ENCODE data around the gene PSMG4.

Gene PSMG4

DNA sequence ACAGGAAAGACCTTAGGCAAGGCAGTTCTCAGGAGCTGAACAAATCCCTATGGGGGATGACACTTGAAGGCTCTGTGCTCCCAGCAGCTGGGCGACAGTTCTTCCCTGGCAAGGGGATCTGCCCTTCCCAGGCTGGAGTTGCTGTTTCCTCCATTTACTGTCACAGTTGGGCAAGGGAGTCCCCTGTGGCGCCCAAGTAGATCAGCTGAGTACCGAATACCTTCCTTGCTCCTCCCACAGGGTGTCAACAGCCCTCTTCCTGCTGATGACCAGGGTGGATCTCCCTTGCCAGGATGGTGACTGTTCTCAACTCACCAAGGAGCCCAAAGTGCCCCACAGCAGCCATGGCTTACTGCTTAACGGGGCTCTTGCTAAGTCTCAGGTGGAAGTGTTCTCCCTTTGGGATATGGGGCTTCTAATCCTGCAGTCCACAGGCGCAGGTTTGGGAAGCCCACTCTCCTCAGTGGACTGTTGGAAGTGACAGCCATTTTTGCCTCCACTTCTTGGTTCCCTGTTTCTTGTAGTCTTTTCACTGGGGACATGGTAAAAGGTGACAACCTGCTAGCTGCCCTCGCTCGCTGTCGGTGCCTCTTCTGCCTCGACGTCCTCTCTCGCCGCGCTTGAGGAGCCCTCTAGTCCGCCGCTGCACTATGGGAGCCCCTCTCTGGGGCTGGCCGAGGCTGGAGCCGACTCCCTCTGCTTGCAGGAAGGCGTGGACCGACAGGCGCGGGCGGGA, 5.7 kb upstream of the PSMG4 start:
- DNase-seq = no peak

DNA sequence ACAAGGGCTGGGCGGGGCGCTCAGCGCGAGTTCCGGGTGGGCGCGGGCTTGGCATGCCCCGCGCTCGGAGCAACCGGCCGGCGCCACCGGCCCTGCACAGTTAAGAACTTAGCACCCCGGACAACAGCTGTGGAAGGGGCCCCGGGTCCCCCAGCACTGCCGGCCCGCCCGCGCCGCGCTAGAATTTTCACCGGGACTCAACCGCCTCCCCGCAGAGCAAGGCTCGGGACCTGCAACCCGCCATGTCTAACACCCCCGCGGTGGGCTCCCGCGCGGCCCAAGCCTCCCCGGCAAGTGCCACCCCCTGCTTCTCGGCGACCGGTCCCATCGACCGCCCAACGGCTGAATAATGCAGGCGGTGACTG, 5.2 kb upstream of the PSMG4 start:
- DNase-seq = no peak

DNA sequence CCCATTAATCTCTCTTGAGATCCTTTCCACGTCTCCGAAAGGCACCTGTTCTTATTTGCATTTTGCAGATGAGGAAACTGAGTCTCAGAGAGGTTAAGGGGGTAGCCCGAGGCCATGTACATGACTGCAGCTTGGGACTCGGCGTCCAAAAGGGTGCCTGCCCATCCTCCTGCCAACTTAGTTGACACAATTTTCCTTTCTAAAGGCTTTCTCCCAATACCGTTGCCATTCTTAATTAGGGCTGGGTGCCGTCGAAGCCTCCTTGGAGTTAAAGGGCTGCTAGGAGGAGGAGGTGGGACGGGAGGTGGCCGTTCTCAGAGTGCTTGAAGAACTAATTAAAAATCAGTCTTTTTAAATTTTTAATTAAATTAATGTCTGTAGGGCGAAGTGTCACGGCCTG, 546 bp upstream of the PSMG4 start:
- no peak for DNase-seq

DNA sequence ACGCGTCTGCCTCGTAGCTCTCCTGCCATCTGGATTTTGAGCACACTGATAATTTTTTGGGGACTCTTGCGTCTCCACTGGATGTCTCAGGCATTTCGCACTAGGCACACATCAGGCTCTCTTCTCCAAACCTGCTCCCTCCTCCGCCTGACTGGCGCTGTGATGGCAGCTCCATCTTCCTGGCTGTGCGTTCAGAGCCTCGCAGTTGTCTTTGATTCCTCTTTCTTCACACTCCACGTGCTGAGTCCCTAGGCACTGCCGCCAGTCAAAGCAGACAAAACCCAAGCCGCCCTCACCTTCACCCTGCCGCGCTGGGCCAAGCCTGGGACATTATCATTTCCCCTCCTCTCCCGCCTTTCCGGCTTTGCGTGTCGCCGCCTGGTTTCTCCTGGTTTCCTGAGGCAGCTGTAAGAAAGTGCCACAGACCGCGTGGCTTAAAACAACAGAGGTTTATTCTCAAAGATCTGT, 778 bp downstream of the PSMG4 start:
- DNase-seq = no peak

DNA sequence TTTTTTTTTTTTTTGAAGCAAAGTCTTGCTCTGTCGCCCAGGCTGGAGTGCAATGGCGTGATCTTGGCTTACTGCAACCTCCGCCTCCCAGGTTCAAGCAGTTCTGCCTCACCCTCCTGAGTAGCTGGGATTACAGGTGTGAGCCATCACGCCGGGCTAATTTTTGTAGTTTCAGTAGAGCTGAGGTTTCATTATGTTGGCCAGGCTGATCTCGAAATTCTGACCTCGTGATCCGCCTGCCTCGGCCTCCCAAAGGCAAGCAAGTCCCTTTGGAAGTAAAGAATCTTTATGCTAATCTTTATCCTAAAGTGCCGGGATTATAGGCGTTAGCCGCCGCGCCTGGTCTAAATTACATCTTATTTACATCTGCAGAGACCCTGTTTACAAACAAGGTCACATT, 1.5 kb downstream of the PSMG4 start:
- DNase-seq = no peak

DNA sequence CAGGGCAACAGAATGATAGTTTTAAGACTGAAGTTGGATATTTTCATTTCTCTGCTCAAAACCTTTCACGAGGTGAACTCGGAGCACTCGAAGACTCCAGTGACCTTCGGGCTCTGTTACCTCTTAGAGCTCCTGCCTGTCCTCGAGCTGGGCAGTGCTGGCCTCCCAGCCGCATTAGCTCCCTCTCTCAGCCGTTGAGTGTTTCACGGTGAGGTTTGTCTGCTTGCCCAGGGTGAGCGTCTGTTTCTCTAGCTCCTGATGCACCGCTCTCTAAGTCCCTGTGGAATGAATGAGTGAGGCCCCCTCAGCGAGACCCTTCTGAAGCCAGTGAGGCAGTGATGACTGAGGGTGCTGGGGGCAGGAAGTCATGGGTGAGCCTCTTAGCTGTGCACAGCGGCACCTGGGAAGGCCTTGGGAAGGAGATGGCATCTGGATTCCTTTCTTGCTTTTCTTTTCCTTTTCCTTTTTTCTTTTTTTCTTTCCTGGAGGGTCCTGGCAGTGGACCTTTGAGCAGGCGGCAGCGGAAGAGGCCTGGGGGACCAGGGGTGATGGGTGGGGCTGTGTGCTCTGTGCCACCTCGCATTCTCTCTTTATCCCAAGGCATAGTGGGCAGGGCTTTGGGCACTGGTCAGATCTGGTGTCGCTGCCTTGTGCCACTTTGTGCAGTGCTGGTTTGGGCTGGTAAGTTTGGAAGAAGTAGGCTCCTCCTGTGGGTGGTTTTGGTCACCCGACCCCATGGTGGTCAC, 2.2 kb downstream of the PSMG4 start:
- DNase-seq = no peak

DNA sequence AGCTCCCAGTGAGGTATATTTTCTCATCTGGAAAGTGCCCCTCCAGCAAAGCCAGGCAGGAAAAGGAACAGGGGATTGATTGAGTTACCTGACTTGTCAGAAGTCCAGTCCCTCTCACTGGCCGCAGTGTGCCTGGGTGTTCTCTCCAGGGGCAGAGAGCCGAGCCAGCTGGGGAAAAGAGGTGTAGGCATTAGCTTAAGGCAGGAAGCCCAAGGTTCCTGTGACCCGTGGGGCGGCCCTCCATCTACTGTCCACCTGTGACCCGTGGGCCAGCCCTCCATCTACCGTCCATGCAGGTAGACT, 2.7 kb downstream of the PSMG4 start:
- DNase-seq = no peak

DNA sequence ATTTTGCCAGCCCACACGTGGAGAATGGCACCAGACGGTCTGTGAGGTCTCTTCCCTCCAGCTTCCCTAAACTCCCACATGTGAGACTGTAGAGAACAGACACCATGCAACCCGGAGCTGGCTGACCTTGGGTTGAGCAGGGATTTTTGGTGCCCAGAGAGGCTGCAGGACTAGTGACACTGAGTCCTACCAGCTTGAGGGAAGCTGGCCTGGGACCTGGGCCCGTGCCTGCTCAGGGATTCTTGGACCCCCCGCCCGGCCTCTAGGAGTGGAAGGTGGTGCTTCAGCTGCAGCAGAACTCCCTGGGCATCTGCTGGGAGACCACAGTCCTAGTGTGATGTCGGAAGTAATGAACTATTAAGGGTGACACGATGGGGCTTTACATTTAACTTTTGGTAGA, 3.2 kb downstream of the PSMG4 start:
- DNase-seq = no peak

DNA sequence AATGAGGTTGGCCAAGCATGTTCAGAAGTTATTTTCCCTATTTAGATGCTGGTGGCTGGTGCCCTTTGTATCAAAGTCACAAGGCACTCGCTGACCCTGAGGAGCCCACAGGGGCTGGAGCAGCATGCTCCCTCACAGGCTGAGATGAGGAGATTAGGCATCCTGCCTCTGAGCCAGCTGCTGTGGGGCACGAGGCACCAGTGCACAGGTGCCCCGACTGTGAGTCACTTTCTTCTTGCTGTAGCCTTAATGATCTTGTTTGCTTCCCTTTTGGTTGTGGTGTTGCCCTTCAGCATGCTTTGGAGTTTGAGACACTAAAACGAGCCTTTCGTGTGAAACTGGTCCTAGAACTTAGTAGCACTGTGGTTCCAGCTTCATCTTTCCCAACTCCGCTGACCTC, 4.3 kb downstream of the PSMG4 start:
- DNase-seq = no peak

DNA sequence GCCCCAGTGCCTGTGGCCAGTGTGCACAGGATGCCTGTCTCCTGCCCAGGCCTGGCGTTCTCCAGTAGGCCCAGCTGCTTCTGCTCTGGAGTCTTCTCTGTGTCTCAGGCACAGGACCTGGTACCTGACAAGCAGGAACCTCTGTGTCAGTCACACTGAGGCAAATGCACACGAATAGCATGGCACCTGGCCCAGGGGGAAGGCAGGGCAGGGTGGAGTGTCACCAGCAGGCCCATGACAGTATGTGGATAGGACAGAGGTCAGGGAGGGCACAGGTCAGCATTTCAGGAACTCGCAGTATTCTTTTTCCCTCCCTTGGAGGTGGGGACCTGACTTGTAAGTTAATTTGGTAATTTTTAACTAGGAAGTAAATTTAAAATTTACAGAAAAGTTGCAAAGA, 5.6 kb downstream of the PSMG4 start:
- DNase-seq = no peak

DNA sequence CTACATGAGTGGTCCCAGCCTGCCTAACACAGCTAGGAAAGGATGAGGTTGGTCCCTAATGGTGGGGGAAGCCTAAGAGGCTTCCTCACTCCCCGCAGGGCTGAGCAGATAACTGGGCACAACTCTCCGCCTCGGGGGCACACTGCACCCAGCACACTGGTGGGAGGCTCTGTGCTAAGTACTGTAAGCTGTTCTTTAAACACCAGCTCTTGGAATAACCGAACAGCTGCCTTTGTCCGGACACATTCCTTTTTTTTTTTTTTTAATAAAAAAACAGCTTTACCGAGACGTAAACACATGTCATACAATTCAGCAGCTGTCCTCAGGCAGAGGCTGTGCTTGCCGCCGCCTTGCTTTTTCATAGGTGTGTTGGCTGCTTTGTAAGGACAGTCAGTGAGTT, 6.9 kb downstream of the PSMG4 start:
- no peak for DNase-seq

DNA sequence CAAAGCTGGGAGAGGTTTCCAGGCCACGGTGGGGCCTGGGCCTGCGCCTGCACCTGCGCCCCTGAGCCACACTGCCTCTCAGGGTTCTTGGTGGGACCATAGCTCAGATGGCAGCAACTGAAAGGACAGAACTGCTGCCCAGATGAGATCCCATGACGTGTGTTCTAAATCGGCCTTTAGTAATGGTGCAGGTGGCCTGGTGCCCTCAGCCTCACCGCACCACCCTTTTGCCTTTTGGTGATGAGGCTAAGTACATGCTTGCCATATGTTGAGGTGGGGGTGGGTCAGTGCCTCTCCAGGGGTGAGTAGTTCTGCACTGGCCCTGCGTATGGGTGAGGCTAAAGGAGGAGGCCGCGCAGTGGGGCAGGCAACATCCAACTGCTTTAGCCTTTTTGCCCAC, 7.4 kb downstream of the PSMG4 start:
- no peak for DNase-seq

DNA sequence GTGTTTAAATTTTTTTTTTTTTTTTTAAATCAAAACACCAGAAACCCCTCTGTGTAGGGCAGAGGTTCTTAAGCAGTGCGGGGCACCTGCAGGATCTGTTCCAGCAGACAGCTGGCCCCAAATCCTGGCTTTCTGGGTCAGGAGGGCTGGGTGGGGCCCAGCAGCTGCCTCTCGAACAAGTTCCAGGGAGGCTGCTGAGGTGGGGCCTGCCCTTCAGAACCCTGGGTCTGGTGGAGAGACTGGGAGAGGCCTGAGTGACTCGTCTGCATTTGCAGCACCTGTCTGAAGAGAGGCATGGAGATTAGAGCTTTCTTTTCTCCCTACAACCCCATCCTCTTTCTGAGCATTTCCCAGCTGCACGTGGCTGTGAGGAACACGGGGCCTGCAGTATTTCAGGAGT, 8.4 kb downstream of the PSMG4 start:
- no peak for DNase-seq

DNA sequence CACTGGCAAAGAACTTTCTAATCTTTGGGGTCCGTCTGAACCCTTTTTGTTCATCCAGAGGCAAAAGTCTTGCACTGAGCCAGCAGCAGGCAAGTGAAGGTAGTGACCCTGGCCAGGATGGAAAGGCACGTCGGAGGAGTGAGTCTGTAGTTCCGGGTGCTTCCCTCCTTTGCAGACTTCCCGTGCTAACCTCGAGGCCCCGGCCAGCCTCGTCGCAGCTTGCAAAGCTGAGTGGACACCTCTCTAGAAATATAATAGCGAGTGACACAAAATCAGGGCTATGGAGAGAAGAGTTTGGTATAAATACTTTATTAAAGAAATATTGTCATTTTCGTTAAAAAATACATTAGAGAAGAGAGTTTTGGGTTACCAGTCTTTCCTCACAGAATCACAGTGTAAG, 9.9 kb downstream of the PSMG4 start:
- no peak for DNase-seq

DNA sequence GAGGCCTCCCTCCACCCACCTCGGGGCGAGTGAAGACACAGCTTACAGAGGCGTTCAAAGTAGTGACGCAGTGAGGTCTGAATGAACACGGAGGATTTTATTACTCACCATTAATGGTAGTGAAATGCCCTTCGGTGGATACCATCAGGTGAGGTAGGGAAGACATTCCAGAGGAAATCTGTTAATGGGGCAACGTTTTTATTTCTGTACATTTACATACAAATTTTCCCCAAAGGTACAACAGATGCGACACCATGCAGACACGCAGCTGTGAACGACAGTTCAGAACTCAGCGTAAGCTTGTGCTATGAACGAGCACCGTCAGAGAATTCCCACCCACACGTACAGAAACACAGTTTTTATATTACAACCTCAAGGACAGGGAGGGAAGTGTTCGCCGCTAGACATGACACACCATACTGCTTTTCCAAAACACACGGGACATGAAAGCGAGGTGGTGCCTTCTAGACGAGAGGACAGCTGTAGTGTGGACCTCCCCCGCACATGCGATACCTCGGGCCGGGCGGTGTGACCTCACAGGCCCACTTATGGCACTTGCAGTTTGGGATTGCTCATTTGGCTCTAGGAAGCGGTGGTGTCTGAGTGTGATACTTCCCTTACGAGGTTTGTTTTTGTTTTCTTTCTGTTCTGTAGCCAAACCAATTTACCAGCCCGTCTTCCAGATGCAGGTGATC, 10.7 kb downstream of the PSMG4 start:
- no peak for DNase-seq

DNA sequence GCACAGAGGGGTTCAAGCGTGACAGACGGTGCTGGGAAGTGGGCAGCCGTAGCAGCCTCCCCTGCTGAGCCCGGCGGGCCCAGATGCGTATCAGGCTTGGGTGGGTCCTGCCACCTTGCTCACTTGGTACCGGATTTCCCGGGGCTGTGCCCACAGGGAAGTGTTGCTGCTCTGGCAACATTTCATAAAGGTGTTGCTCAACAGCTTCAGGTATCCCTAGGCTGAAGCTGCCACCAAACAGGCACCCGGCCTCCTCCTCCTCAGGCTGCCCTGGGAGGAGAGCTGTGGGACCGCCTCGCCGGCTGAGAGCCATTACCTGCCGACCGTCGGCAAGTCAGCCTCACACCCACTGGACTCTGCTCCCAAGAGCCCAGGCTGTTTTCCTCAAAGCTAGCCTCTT, 11.5 kb downstream of the PSMG4 start:
- DNase-seq = no peak

DNA sequence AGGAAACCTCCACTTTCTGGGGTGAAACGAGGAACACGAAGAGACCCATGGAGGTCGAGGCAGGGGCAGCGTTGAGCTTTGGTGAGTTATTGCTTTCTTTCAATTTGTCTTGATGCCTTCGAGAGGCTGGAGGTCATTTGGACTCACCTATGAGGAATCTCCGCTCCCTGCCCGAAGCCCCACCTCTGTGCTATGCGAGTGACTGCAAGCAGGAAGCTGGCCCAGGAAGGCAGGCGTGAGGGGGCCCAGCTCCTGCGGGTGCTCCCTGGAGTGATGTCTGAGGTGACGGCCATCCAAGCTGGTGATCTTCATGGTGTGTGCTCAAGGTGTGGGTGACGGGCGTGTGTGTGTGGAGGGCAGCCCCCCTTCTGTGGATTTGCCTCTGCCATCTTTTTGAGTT, 13.0 kb downstream of the PSMG4 start:
- no peak for DNase-seq

DNA sequence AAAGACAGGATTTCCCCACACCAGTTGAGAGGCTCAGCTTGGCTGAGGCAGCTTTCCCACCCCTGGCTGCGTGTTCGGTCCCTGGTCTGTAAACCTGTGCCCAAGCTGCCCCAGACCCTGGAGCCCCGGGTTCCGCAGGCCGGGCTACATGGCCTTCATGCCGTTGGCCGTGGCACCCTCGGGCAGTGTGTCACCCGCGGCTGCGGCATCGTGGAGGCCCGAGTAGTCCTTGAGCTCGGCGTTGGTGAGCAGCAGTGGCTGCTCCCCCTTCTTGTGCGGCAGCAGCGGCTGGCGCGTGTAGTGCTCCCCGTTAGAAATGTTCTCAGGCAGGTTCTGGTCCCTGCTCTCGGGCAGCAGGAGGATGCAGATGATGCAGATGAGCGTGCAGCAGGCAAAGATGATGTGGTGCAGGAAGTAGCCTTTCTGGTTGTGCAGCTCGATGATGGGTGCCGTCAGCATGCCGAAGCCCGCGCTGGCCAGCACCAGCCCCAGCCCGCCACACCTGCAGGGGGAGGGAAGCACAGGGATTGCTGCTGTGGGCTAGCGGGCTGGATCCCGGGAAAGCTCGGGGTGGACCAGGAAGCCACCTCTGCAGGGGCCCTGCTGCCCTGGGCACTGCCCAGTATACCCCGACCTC, 14.3 kb downstream of the PSMG4 start:
- no peak for DNase-seq

DNA sequence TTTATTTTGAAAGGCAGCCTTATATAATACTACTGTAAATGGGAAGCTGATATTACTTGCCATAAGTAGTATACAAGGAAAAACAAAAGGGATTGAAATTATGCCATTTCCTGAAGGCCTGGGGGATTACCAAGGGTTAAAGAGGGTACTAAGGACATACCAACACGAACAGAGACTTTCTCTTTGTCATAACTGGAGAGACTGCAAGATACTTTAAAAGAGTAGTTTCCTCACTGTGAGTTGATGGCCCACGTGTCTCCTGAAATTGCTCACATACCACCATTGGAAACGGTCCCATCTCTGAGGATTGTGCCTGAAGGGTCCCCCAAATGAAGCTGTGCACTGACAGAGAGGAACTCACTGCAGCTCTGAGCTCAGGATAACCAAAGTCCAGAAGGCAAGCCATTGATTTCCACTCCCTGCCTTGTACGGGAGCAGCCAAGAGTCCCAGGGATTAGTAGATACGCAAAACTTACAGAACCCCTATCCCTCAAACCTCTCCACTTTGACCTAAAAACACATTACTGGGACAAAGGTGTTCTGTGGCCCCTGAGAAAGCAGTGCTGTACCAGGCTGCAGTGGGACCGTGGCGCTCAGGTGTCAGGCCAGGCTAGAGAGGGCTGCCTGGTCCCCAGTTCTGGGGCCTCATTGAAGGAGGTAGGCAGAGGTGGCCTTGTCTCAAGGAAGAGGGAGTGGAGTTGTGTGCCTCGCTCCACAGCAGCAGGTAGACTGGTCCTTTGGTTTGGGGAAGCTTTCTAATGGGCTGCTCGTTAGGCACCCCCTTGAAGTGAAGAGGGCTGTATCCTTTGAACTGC, 15.2 kb downstream of the PSMG4 start:
- DNase-seq = no peak

DNA sequence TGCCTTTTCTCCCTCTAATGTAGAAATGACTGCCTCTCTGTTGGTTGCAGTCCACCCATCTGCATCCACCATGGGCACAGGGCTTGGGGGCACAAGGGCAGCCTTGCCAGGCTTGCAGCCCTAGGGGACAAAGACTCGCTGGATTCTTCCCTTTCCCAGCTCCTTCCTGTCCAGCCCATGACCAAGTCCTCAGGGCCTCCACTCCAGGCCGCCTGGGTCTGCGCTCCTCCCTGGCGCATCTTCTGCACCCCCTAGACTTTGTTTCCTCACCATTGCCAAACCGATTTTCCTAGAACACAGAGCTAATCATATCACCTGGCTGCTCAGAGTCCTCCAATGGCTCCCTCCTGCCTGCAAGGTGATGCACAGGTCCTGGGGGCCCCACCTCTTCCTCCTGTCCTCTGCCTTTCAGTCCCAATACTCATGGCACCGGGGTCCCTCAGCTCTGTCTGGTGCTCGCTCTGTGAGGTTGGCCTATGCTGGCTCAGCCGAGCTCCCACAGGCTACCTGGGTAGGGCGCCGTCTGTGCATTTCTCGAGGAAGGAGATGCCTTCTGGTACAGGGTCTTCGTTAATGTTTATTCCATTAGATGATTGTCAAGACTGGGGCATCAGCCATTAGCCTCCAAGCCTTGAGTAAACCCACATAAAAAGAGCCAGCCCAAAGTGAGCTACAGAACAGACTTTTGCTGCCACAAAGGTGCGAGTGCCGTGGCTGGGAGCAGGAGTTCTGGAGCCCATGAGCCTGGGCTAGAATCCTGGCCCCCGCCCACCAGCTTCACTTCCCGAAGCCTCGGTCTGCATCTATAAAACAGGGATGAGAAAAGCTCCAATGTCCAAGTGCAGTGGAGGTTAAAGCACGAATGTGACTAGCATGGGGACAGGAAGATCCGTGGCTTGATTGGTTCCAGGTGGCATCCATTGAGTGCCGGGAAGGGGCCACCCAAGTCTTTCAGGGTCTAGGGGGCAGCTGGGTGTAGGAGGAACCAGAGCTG, 17.7 kb downstream of the PSMG4 start:
- no peak for DNase-seq

DNA sequence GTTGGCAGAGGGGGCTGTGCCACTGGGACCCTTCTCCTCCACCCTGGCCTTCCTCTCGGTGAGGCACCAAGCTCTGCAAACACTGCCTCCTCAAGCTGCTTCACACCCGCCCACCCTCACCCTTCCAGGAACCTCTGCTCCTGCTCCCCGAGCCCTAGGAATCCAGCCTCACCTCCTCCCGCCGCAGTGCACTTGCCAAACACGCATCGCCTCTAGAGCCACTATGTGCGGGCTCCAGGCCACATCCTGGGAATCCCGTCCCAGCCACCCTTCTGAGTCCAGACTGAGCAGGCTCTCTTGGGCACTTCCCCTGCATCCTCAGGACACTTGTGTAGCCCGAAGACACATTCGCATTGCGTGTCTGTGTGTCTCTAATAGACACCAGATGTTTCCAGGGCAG, 18.5 kb downstream of the PSMG4 start:
- no peak for DNase-seq
